Inflammatory macrophage treated with lipopolysaccharide for 4 hours (primary cell): ENCODE measurements around the gene KCNC1.

Experiments used
- DNase-seq: peaks from one replicate; pipeline ENCODE4 v3.0.0-alpha.2; 2020

KCNC1 gene

GRCh38 chr11:17734418-17734911 is at the start of gene KCNC1:
TSS of gene KCNC1 (plus strand) at chr11:17734781. CDS start at chr11:17736003, 1,222 bp downstream.
- DNase-seq: no peak

- no peak for DNase-seq
Measured at GRCh38 chr11:17686231-17686980, 48.2 kb upstream of the KCNC1 start.

DNA sequence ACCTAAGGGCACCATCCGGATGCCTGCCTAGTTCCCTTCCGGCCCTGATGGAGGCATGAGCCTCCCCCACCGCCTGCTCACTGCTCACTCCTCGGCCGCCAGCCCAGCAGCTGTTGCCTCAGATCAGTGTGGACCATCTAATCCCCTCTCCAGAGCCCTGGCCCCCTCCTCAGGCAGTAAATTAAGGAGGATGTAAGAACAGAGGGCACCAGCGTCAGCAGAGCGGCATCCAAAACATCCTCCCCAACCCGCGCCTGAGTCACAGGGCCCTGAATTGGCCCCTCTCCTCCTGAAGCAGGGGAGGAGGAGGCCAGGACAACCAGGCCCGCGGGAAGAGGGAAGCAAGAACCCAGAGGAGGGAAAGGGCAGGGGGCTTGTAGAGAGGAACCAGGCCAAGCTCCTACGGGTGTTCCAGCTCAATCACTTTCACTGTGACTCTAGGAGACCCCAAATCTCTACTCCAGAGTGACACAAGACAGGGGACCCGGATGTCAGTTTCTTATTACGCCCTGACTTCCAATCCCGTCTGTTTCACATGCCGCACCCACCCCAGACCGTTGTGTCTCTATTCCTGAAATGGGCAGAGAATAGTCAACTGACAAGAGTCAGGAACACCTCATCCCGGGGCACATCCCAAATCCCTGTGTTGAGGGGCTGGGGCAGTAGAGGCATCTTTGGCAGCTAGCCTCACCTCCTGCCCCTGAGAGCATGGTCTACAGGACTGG is 46.5 kb upstream of the KCNC1 start:
- DNase-seq: no peak

GRCh38 chr11:17691550-17691949 is 43.0 kb upstream of the KCNC1 start:
- no peak for DNase-seq

GRCh38 chr11:17691976-17692375 is 42.6 kb upstream of the KCNC1 start:
- no peak for DNase-seq

- peak; percentile 28 for DNase-seq
Measured at GRCh38 chr11:17692931-17693330, 41.6 kb upstream of the KCNC1 start.

GRCh38 chr11:17693531-17693930 is 41.0 kb upstream of the KCNC1 start:
- no peak for DNase-seq

- DNase-seq: no peak
Measured at GRCh38 chr11:17694494-17695110, 40.0 kb upstream of the KCNC1 start.

DNA sequence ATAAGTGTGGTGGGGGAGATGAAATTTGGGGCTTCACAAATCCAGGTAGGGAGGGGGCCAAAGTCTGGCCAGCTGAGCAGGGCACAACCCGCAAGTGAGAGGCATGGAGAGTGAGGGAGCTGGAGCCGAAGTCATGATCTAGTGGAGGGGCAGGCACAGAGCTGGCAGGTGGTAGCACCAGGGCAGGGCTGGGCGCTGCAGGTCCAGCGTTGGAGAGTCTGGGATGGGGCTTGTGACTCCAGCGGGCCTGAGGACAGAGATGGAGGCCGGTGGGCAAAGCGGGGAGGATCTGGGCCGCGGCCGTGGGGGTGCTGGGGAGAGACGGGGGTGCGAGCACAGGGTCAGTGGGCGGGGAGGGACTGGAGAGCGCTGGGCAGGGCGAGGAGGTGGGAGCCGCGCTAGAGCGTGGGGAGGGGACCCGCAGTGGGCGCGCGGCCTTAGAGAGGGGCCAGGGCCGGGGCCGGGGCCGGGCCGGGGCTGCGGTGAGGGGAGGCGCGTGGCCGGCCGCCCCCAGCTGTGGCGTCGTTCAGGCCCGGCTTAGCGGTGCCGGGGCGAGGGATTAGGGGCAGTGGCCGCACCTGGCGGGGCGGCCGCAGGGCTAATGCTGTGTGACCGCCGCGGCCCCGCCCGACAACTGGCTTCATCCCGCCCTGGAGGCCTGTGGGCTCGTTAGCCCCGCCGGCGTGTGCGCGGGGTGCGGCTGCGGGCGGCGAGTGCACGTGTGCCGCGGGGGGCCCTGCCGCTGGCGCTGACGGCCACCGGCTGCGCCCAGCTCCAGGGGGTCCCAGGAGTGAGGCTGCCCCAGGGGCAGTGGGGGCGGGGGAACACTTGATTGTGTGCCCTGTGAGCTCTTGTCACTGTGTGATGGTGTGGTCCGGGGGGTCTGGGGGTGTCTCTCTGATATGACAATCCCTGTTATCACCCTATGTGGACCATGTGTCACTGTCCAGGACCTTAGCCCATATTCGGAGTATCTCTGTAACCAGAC is 38.8 kb upstream of the KCNC1 start:
- DNase-seq: no peak

- DNase-seq: no peak
Measured at GRCh38 chr11:17696741-17697140, 37.8 kb upstream of the KCNC1 start.

GRCh38 chr11:17697175-17697949 is 37.2 kb upstream of the KCNC1 start:
- DNase-seq: no peak

DNA sequence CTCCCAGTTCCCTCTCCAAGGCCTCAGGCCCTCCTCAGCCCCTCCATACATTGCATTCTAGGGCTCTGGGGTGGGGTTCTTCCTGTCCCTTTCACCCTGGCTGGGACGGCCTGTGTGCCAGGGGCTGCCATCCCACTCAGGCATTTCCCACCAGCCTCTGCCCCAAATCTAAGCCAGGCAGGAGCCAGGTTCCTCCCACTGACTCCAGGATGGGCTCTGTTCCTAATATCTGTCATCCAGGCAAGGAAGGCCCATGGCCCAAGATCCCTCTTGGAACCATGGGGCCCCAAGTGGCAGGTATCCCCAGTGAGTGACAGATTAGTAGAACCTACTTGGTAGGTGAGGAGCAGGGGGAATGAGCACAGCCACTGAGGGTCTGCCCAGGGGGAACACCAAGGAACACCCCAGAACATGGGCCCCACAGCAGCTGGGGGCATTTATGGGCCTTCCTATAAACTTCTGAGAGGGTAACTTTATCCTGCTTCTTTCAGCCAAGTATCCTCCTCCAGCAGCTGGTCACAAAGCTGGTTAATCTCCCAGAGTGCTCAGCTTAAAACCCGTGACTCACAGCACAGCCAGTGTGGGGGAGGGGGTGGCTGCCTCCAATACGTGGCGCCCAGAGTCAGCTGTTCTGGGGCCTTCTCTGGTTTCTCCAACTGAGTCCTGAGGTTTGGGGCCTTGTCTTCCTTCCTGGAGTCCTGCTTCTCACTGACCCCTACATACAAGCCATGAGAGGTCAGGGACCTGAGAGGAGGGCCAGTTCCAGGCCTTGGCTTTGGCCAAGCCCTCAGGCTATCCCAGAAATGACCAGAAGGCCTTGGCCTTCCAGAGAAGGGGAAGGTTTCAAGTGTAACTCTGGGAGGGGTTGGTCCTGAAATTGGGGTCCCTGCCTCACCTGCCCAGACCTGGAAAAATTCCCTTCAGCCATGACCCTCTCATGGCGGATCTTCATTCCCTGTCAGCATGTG is 35.1 kb upstream of the KCNC1 start:
- DNase-seq: no peak

DNA sequence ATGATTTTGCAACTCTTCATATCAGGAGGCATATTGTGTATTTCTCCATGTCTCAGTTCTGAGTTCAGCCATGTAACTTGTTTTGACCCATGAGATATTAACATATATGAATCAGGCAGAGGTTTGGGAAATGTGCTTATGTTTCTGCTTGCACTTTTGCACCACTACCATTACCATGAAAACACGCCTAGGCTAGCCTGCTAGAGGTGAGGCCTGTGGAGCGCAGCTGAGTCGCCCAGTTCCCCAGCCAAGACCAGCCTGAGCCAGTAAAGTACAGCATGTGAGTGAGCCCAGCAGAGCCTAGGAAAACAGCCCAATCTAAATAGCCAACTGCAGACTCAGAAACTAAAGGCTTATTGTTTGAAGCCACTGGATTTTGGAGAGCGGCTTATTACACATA is 33.6 kb upstream of the KCNC1 start:
- no peak for DNase-seq

- peak; percentile 68 for DNase-seq
Measured at GRCh38 chr11:17702876-17703275, 31.7 kb upstream of the KCNC1 start.

DNA sequence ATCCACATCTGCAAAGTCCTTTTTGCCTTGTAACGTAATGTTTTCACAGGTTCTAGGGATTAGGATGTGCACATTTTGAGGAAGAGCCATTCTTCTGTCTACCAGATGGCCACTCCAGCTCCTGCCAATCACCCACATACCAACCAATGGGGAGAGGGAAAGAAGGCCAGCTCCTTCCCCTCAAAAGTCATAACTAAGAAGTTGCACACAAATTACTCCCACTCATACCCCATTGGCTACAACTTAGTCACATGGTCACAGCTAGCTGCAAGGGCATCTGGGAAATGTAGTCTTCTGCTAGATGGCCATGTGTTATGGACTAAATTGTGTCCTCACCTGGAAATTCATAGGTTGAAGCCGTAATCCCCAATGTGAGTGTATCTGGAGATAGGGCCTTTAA is 30.6 kb upstream of the KCNC1 start:
- peak; percentile 51 for DNase-seq

DNA sequence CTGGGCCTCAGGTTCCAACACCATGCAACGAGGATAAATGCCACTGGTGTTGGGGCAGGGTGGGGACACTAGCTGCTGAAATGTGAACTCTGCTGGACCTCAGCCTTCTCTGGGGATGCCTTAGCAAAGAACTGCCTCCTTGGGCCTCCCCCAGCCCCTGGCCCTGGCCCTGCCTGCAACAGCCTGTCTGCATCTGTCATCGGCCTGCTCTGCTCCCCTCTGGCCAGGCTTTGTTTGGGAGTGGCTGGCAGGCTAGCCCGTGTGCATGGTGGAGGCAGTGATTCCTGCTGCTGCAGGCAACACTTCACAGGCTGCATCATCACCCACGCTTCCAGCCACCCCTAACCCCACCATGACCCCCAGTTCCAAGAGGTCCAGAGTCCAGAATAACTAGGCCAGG is 26.8 kb upstream of the KCNC1 start:
- no peak for DNase-seq

- no peak for DNase-seq
Measured at GRCh38 chr11:17711836-17712235, 22.7 kb upstream of the KCNC1 start.

- DNase-seq: no peak
Measured at GRCh38 chr11:17713851-17714250, 20.7 kb upstream of the KCNC1 start.

DNA sequence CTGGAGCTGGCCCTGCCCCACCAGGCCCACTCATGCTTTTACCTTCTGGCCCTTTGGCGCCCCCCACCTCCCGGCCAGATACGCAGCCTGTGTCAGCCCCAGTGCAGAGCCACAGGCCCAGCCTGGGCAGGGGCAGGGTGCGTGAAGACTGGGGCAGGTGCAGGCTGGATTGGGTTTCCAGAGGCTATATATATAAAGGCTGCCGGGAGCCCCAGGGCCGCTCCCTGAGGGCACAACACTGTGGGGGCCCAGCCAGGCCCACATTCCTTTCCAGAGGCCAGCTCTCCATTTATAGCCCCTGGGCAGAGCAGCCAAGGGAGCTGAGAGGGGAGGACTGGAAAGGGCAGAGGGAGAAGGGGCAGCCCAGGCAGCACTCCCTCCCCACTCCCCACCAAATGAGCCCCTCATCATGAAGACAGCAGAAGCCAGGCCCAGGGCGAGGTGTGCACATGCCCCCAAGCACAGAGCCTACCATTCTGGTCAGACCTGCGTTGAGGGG is 20.2 kb upstream of the KCNC1 start:
- DNase-seq: no peak

DNA sequence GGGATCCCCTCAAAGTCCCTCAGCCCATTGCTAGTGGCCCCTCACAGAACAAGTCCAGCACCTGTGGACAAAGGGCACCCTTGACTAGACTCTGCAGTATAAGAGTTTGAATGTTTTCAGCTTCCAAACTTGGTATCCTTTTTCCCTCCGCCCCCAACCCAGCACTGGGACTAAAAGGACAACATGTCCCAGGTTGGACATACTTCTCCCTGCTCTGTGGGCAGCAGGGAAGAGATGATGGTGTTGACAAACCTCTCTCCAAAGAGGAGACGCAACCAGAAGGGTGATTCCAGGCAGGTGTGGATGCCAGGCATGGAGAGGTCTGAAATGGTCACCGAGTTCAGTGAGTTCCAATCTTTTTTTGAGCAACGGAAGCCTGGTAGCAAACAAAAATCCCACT is 19.7 kb upstream of the KCNC1 start:
- no peak for DNase-seq
